HG03280 (cell line): ENCODE measurements around the gene PRR5L.
"Not testable (repeated sequence)": the region's sequence is repeated elsewhere in the genome, so short reads cannot be mapped to it uniquely, and the experiment has no call there.

ENCODE experiments used
- ATAC-seq: cut with Tn5 transposase; IDR thresholded peaks from one replicate; pipeline ENCODE4 v1.9.1; 2021; ENCODE audit warnings: mild to moderate bottlenecking, moderate library complexity; ENCODE audit not compliant: unreplicated experiment

PRR5L gene

GRCh38 chr11:36487619-36488018 is 191.5 kb downstream of the PRR5L start:
- no peak for ATAC-seq

DNA sequence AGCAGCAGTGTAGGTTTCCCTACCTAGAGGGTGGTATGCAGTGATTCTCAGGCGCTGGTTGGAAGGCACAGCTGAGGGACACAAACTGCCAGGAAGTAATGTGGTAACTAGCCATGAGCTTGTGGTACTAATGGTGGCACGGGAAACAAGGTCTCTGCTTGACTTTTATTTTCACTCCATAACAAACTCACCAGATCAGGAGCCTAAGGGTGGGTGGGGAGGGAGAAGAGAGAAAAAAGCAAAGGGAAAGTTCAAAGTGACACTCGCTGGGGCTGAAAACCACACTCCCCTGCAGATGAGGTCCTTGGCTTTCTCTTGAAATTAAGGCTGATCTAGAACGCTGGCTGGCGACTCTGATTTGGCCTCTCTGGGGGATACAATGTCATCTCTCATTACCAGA is 192.0 kb downstream of the PRR5L start:
- no peak for ATAC-seq

DNA sequence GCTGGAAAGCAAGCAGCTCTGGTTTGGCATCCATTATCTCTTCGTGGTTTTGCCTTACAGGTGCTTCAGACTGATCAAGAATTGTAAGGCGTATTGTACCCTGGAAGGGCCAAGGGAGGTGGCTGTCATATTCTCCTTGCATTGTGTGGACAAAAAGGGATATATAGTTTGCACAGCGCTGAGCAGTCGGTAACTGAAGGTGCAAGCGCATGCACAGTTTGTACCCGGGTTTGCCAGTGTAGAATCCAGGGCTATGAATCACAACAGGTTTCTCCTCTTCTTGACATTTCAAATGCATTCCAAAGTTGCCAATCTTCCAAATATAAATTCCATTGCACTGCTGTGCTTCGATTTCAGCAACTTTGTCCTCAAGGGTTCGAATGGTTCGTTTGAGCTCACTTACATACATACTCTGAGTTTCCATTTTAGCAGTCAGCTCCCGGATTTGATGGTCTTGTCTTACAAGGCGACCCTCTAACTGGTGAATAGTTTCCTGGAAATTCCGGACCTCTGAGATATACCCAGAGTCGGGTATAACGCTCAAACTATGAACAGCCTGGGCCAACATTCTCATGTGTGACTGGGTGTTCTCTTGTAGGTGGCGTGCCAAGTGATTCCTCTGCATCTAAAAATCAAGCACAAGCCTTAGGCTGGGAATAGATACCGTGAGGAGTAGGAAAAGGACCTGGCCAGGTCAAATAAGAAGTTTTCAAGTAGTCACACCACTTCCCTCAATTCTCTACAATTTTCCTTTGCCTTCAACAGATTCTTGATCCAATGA is 194.1 kb downstream of the PRR5L start:
- no peak for ATAC-seq

- no peak for ATAC-seq
These were observed 196.7 kb downstream of the PRR5L start for GRCh38 chr11:36492724-36493304.

- ATAC-seq, result no peak
These were observed 197.2 kb downstream of the PRR5L start for GRCh38 chr11:36493332-36493731.

DNA sequence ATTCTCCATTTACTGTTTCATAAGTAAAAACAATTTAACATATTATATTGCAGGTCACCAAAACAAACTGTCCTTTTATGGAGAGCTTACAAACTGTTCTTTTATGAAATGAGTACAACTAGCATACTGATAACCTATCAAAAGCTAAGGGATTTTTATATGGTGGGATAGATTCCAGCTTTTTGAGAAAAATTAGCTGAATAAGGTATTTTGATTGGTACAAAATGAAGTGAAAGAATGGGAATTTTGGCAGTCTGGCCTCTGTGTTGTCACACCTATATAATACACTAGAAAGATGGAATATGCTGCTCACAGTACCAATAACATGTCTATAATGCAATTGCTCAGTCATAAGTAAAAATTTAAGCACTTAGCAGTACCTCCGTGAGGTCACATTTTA is 202.6 kb downstream of the PRR5L start:
- no peak for ATAC-seq

DNA sequence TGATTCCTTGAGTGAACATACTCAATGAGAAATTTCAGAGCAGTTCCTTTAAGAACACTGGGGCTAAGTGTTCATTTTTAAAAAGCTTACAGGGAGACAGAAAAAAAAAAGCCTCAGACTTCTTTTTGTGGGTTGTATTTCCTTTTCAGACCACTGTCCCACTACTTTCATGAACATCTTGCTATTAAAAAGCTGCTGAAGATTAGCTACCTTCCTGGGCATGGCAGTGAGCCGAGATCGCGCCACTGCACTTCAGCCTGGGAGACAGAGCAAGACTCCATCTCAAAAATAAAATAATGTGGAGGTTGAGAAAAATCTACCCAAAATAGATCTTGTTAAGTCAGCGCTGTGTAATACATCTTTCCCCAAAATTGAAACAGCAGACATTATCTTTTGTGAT is 203.2 kb downstream of the PRR5L start:
- ATAC-seq, result no peak

GRCh38 chr11:36500315-36500721 is 204.2 kb downstream of the PRR5L start:
- peak; percentile 74 for ATAC-seq

DNA sequence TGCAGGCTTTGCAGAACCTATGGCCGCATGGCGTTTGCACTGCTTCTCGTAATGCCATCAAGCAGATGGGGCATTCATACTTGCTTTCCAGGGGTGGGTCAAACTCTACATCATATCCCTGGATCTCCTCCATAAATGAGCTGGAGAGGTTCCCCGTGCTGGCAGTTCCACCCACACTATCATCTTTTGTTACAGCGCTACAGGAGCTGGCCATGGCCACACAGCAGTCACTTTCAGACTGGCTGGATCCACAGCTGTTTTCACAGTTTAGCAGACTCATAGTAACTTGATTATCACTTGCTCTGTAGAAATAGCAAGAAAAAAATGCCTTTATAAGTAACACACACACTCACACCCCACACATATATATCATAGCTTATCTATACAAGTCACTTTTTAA is 205.1 kb downstream of the PRR5L start:
- ATAC-seq, result no peak

- no peak for ATAC-seq
These were observed 211.9 kb downstream of the PRR5L start for GRCh38 chr11:36507824-36508489.

DNA sequence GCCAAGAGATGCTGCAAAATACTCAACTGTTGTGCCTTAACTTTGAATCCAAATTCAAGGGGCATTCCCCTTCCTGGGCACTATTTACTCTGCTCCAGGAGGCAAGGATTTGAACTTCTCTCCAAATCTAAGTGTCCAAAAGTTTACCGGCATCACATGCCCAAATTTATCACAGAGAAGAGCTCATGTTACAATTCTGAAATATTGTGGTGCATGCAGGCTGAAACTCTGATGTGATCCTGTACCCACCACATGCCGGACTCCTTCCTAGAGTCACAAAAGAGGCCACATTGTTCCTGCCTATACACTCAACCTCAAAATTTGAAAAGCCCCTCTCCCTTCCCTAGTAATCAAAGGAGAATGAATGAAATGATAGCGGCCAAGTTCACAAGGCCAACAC is 212.7 kb downstream of the PRR5L start:
- ATAC-seq, result no peak

- ATAC-seq, result peak; percentile 15
These were observed 213.1 kb downstream of the PRR5L start for GRCh38 chr11:36509201-36509639.

DNA sequence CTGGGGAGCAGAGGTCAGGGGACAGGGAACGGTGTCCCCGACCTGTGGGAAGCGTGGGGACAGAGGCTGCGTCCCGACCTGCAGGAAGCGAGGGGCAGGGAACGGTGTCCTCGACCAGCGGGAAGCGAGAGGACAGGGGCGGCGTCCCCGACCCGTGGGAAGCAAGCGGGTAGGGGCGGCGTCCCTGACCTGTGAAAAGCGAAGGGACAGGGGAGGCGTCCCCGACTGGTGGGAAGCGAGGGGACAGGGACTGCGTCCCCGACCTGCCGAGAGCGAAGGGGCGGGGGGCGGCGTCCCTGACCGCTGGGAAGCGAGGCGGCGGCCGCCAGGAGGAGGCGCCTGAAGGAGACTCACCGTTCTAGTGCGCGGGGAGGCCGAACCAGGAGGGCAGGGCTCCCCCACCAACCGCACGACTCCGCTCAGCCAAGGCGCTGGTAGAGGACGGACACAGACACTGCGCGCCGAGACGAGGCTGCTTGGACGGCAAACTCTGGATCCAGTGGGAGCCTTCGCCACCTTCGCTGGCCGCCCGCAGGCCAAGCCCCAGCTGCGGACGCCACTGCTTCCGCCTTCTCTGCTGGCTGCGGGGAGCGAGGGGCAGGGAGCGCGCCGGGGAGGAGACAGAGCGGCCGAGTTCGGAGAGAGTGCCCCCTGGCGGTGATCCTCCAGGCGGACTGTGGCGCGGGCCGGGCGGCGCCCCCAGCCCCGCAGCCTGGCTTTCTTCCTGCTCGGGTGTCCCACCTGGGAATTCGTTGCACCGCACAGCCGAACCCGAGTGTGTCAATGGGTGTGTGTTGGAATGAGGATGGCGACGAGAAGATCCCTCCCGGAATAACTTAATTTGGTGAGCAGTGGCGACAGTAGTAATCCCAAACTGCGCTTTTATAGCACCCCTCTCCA is 213.9 kb downstream of the PRR5L start, which contains the start of gene TRAF6:
TRAF6 (minus strand) TSS at position 579 of the 900 bp plus-strand sequence. CDS start 8,757 bp downstream, outside the sequence.
- peak; percentile 97 for ATAC-seq

GRCh38 chr11:36510594-36510942 is 214.5 kb downstream of the PRR5L start:
- ATAC-seq, result no peak

- ATAC-seq, result not testable (repeated sequence)
These were observed 215.0 kb downstream of the PRR5L start for GRCh38 chr11:36511062-36511461.

DNA sequence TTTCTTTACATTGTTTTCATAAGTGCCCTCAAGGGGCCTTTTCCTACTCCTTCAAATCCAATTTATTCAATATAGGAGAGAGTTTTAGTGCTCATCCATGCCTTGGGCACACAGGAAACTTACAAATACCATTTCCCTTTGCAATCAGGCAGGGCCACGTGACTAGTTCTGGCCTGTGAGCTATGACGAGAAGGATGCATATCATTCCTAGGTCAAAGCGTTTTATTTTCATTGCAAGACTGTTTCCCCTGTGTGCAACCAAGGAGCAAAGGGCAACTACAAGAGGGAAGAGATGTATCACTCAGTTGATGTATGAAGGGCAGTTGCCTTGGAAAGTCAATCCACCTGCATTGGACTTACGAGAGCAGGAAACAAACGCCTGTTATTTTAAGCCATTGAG is 215.9 kb downstream of the PRR5L start:
- no peak for ATAC-seq

- ATAC-seq, result no peak
These were observed 217.9 kb downstream of the PRR5L start for GRCh38 chr11:36513965-36514364.
